Panc1 (cell line): ENCODE data around the gene DNASE1L1. TPM values are rescaled to one million over a fixed set of nuclear protein-coding genes. Genes with fewer than 3 reads are reported as not detected.
"Not testable (repeated sequence)": the region's sequence is repeated elsewhere in the genome, so short reads cannot be mapped to it uniquely, and the experiment has no call there.

Experiments used
- ATAC-seq: fragments of 200-7000 bp; cut with Tn5 transposase; 2 replicates; pipeline ENCODE4 v1.9.1; 2020; ENCODE audit warnings: mild to moderate bottlenecking, moderate library complexity
- BruUV-seq: library from RNA; stranded (reverse); fragments of 400-500 nt; replicated peaks from 2 replicates; lab custom pipeline; 2021; lab: Mats Ljungman, UMichigan
- CTCF ChIA-PET: fragments of 300-600 bp; sonication (Branson Sonifier 250); formaldehyde crosslinking; loops from one replicate; lab custom pipeline; 2022; ENCODE audit warnings: antibody characterized with exemption; lab: Charles Lee
- POLR2A ChIA-PET: fragments of 300-600 bp; sonication (Branson Sonifier 250); formaldehyde crosslinking; loops from one replicate; lab custom pipeline; 2022; ENCODE audit warnings: antibody characterized with exemption; lab: Charles Lee
- DNase-seq: peaks from one replicate; pipeline ENCODE4 v3.0.0-alpha.2; 2010; ENCODE audit warnings: low read depth, low spot score
- H3K27ac ChIP-seq: 2 replicates; pipeline ENCODE4 v1.5.1; 2011; ENCODE audit warnings: mild to moderate bottlenecking, low read length, inconsistent platforms
- H3K27me3 ChIP-seq: fragments of 200-500 bp; sonication (Bioruptor generic); 2 replicates; pipeline ENCODE4 v1.6.0; 2014; ENCODE audit warnings: low read length, inconsistent platforms; ENCODE audit not compliant: control insufficient read depth, insufficient read depth
- H3K36me3 ChIP-seq: fragments of 200-500 bp; sonication (Bioruptor generic); 2 replicates; pipeline ENCODE4 v1.5.1; 2014; ENCODE audit warnings: inconsistent platforms, mild to moderate bottlenecking, low read length, moderate library complexity; ENCODE audit not compliant: control insufficient read depth, insufficient read depth
- H3K4me1 ChIP-seq: 2 replicates; pipeline ENCODE4 v1.5.1; 2011; ENCODE audit warnings: inconsistent platforms, mild to moderate bottlenecking, low read length, moderate library complexity; ENCODE audit not compliant: control insufficient read depth, insufficient read depth
- H3K4me3 ChIP-seq, 2 experiments: 2 replicates each; pipeline ENCODE4 v1.5.1; 2011 to 2012; ENCODE audit warnings: low read depth in 2 of 2, low read length in 2 of 2, mild to moderate bottlenecking in 2 of 2, inconsistent platforms in 1 of 2, moderate library complexity in 1 of 2
- H3K9me3 ChIP-seq: fragments of 200-500 bp; sonication (Bioruptor generic); 2 replicates; pipeline ENCODE4 v1.5.1; 2014; ENCODE audit warnings: low read depth, mild to moderate bottlenecking, inconsistent platforms, low read length, moderate library complexity; ENCODE audit not compliant: control insufficient read depth, insufficient read depth
- CTCF ChIP-seq: fragments of 450-650 bp; IDR thresholded peaks from 2 replicates; pipeline ENCODE4 v1.5.1; 2017; ENCODE audit warnings: mild to moderate bottlenecking
- POLR2AphosphoS5 ChIP-seq: IDR thresholded peaks from 2 replicates; pipeline ENCODE4 v1.6.1; 2012; ENCODE audit warnings: mild to moderate bottlenecking, low read depth, low read length, moderate library complexity
- REST ChIP-seq, 2 experiments: IDR thresholded peaks; 2 replicates each; pipeline ENCODE4 v1.6.1; 2011 to 2012; ENCODE audit warnings: low read depth in 2 of 2, control low read depth in 1 of 2, low read length in 1 of 2, mild to moderate bottlenecking in 1 of 2, moderate library complexity in 1 of 2; ENCODE audit not compliant: insufficient read depth in 1 of 2
- SIN3A ChIP-seq: IDR thresholded peaks from 2 replicates; pipeline ENCODE4 v1.6.1; 2012; ENCODE audit warnings: low read depth, mild to moderate bottlenecking, low read length, moderate library complexity, borderline replicate concordance; ENCODE audit not compliant: insufficient read depth
- TCF7L2 ChIP-seq: IDR thresholded peaks from 2 replicates; pipeline ENCODE4 v1.6.1; 2011; ENCODE audit warnings: mild to moderate bottlenecking, low read depth, low read length, inconsistent platforms
- in situ Hi-C: cut with HindIII; loops from 2 replicates; pipeline ENCODE4 v1.10.0; 2016; ENCODE audit warnings: low sequenced_read_pairs, low pct_unique_long_range_greater_than_20kb
- intact Hi-C: fragments of 100-400 bp; cut with micrococcal nuclease; formaldehyde crosslinking; loops from one replicate; pipeline ENCODE4 v1.10.0; 2022; ENCODE audit not compliant: unreplicated experiment
- total RNA-seq: library from RNA; stranded (reverse); gene quantifications from one replicate; pipeline ENCODE4 v1.2.1, GENCODE V29; 2021; ENCODE audit not compliant: unreplicated experiment

The DNASE1L1 gene
- total RNA-seq, 1 experiment from 2014 or later = 60.4 TPM

GRCh38 chrX:154389812-154390747, 19.0 kb downstream of the DNASE1L1 start:
- H3K27me3 ChIP-seq, H3K36me3 ChIP-seq, in situ Hi-C loops, DNase-seq, H3K4me3 ChIP-seq, intact Hi-C loops, H3K4me1 ChIP-seq, CTCF ChIA-PET, BruUV-seq, H3K9me3 ChIP-seq, H3K27ac ChIP-seq, POLR2A ChIA-PET: not testable (repeated sequence)
- peak; percentile 85 for ATAC-seq

GRCh38 chrX:154388649-154389048, 20.4 kb downstream of the DNASE1L1 start:
- intact Hi-C loops, DNase-seq, H3K4me3 ChIP-seq, H3K4me1 ChIP-seq, H3K27ac ChIP-seq, POLR2A ChIA-PET, H3K9me3 ChIP-seq, H3K27me3 ChIP-seq, in situ Hi-C loops, CTCF ChIA-PET, H3K36me3 ChIP-seq, BruUV-seq: not testable (repeated sequence)
- 0 out of 2 replicates have a peak, but pooled peaks have one; percentile 4 for ATAC-seq

GRCh38 chrX:154388094-154388493, 21.0 kb downstream of the DNASE1L1 start:
- H3K27ac ChIP-seq, CTCF ChIA-PET: not testable (repeated sequence)

GRCh38 chrX:154384284-154384892, 24.7 kb downstream of the DNASE1L1 start:
- Histone ChIP-seq H3K4me1 (peaks cover 14% of the 10 kb centered on the region), H3K36me3 (peaks cover 4% of the 10 kb centered on the region), H3K4me3 (no peak overlapping the region), H3K27me3 (no peaks in the 10 kb centered on the region), H3K9me3 (no peaks in the 10 kb centered on the region), H3K27ac (no peak overlapping the region)
- ATAC-seq (no peak), DNase-seq (no peak)
- CTCF ChIA-PET = interaction anchor here (1.2 kb wide), 1 partner anchor 11 kb away, joined by 5 read pairs; no protein-coding TSS in a partner anchor
- in situ Hi-C loops (no loop called here), intact Hi-C loops (no loop called here)
- BruUV-seq = no TSS peak
- TF ChIP-seq POLR2AphosphoS5 (no peak), SIN3A (no peak), TCF7L2 (no peak), REST (IDR thresholded peaks at IDR 0.05; ENCODE audit: insufficient read depth in 1 of 2, low read depth in 2 of 2, low read length in 1 of 2) (no peak), CTCF (no peak)
- POLR2A ChIA-PET = no interaction called here

More at GRCh38 chrX:154388094-154388493, 21.0 kb downstream of the DNASE1L1 start:
- H3K36me3 ChIP-seq, POLR2A ChIA-PET, DNase-seq, in situ Hi-C loops, BruUV-seq, H3K9me3 ChIP-seq, H3K27me3 ChIP-seq, H3K4me3 ChIP-seq, H3K4me1 ChIP-seq, intact Hi-C loops: not testable (repeated sequence)
- peak; percentile 47 for ATAC-seq
